Measurements from ENCODE around the gene PLPPR3.

Gene PLPPR3

GRCh38 chr19:821825-822503 lies at the start of gene PLPPR3:
Gene PLPPR3 (minus strand): TSS chr19:821955. CDS start chr19:821559, 396 bp downstream.
- no peak for DNase-seq (ENCODE audit: low read depth in 2 of 2)

- no peak for DNase-seq (ENCODE audit: low read depth in 2 of 2)
Measured at GRCh38 chr19:870963-871401, 49.2 kb upstream of the PLPPR3 start.

- DNase-seq (ENCODE audit: low read depth in 2 of 2): no peak
Measured at GRCh38 chr19:870314-870713, 48.6 kb upstream of the PLPPR3 start.

- no peak for DNase-seq (ENCODE audit: low read depth in 2 of 2)
Measured at GRCh38 chr19:869245-870177, 47.8 kb upstream of the PLPPR3 start.

- DNase-seq (ENCODE audit: low read depth in 2 of 2): no peak
Measured at GRCh38 chr19:868458-869244, 46.9 kb upstream of the PLPPR3 start.

GRCh38 chr19:867855-868457 lies 46.2 kb upstream of the PLPPR3 start:
- no peak for DNase-seq (ENCODE audit: low read depth in 2 of 2)

GRCh38 chr19:867301-867793 lies 45.6 kb upstream of the PLPPR3 start:
- DNase-seq (ENCODE audit: low read depth in 2 of 2): no peak

- DNase-seq (ENCODE audit: low read depth in 2 of 2): no peak
Measured at GRCh38 chr19:866769-867300, 45.1 kb upstream of the PLPPR3 start.

- no peak for DNase-seq (ENCODE audit: low read depth in 2 of 2)
Measured at GRCh38 chr19:863315-863620, 41.5 kb upstream of the PLPPR3 start.

GRCh38 chr19:862581-863314 lies 41.0 kb upstream of the PLPPR3 start:
- peak; percentile 58 to 61 for DNase-seq (ENCODE audit: low read depth in 2 of 2)

GRCh38 chr19:861756-862580 lies 40.2 kb upstream of the PLPPR3 start:
- DNase-seq (ENCODE audit: low read depth in 2 of 2): peak; percentile 32 to 53

GRCh38 chr19:861141-861755 lies 39.5 kb upstream of the PLPPR3 start:
- DNase-seq (ENCODE audit: low read depth in 2 of 2): no peak

- no peak for DNase-seq (ENCODE audit: low read depth in 2 of 2)
Measured at GRCh38 chr19:858868-859843, 37.4 kb upstream of the PLPPR3 start, which contains the start of gene CFD. Gene CFD (plus strand): TSS chr19:859664. CDS start chr19:859690, 26 bp downstream.

- no peak for DNase-seq (ENCODE audit: low read depth in 2 of 2)
Measured at GRCh38 chr19:858284-858683, 36.5 kb upstream of the PLPPR3 start.

- DNase-seq (ENCODE audit: low read depth in 2 of 2): no peak
Measured at GRCh38 chr19:855566-856120, 33.9 kb upstream of the PLPPR3 start.

GRCh38 chr19:855142-855541 lies 33.4 kb upstream of the PLPPR3 start:
- DNase-seq (ENCODE audit: low read depth in 2 of 2): no peak

GRCh38 chr19:854549-854948 lies 32.8 kb upstream of the PLPPR3 start:
- no peak for DNase-seq (ENCODE audit: low read depth in 2 of 2)
